ENCODE results near the gene HOXB5.

The HOXB5 gene

DNA sequence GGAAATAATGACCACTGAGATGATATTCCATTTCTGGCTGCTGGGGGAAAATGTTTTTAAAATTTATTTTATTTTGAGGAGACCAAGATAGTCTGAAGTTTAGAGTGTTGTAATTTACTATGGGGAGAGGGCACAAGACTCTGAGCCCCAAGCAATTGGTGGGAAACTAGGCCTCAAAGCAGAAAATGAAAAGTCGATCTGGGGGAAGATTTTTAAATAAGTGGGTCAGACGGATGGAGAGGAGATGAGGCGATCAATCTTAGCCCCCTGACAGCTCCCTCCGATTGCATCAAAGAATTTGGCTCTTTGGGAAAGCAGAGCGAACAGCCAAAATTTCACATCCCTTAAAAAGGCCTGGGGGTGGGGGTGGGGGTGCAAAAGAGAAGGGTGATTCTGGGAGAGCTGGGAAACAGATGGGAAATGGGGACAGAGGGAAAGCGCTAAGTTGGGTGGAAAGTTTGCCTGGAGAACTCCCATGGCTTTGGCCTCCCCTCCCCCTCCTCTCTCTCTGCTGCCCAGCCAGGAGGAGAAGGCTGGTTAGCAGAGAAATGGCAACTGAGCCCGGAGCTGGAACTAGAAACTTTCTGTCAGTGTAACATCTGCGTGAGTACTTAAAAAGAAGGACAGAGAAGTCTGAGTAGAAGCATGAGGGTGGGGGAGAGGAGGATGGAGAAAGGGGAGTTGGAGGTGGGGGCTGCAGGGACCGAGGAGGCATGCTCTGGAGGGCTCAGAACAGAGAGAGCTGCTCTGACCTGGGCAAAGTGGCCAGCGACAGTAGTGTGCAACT, 47.2 kb downstream of the HOXB5 start:
- DNase-seq = no peak

DNA sequence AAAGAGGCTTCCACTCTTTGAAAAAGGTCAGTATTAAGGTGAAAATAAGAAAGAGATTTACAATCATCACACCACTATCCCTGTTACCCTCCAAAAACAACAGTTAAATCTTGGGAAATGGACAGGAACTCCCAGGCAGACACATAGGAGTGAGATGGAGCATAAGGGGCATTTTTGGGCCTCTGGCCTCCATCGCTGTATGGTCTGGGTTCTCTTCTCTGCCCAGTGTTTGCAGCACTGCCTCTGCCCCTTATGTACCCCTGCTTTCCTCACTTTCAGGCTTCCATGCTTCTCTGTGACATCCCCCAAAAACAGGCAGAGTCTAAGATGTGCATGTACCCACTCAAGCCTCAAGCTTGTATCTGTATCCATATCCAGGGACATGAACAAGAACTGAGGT, 48.0 kb downstream of the HOXB5 start:
- DNase-seq = no peak

DNA sequence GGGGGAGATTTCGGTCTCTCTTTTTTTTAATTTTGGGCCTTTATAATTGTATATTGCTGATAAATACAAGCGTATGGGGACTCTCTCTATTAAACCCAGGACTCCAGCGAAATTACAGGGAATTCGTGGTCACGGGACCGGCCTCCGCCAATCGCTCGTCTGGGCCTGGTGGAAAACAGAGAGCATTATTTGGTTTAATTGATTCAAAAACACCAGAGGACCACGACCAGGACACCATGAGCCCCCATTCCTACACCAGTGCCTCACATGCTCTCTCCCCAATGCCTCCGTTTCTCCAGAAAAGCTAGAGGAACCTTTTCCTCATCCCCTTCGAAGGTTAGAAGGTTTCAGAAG, 48.6 kb downstream of the HOXB5 start, which contains the start of gene HOXB2:
Gene HOXB2, minus strand, starts transcription at position 88 of the 354 bp plus-strand sequence. CDS start 198 bp downstream, outside the sequence.
- DNase-seq = no peak

- DNase-seq = no peak
Observed at GRCh38 chr17:48544349-48545021, 49.1 kb downstream of the HOXB5 start.

DNA sequence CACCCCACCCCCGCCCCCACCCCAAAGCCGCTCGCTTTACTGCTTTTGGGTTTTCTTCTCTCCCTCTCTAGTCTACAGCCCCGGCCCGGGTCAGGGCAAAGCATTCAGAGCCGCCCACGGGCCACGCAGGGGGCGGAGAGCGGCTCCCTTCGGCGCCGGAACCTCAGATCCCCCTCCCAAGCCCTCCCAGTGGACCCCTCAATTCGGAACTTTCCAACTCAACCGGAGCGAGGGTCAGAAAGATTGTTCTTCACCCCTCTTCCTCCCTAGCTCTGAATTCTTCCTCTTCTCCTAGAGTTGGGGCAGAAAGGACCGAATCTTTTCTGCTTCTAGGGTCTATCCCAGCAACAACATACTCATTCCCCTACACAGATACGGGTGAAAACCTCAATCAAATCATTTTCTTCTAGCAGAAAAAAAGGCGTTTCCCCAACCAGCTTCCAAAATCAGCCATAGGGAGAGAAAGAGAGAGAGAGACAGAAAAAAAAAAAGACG, 49.7 kb downstream of the HOXB5 start:
- DNase-seq = peak; percentile 55

- peak; percentile 58 for DNase-seq
Observed at GRCh38 chr17:48543107-48543853, 50.3 kb downstream of the HOXB5 start.

DNA sequence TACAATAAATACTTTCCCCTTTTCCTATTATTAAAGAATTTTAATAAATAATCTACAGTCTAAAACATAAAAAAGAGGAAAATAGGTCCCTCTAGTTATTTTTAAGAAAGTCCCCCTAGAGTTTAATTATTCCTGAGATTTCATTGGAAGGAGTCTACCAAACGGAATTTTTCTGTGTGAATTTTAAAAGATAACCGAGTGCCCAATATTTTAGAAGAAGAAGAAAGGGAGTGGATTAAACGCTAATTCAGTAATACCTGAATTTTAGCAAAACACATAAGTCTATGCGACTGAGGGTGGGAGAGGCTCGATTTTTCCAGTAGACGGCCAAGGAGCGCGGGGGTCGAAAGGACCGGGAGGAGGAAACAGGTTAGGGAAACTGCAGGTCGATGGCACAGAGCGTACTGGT, 50.9 kb downstream of the HOXB5 start:
- no peak for DNase-seq

GRCh38 chr17:48542114-48542656, 51.4 kb downstream of the HOXB5 start:
- no peak for DNase-seq

GRCh38 chr17:48541577-48542113, 51.9 kb downstream of the HOXB5 start:
- DNase-seq = peak; percentile 41

All from stimulated activated CD4-positive, alpha-beta T cell treated with anti-CD3 and anti-CD28 coated beads, Interleukin-12 subunit alpha, Interleukin-12 subunit beta, amount 100 ng/mL, for 4 hours (primary cell).